A549 (cell line): Measurements from ENCODE around the gene CAB39. TPM values are rescaled to one million over a fixed set of nuclear protein-coding genes. Genes with fewer than 3 reads are reported as not detected.

ENCODE experiments used
- ATAC-seq, 2 experiments: fragments of 200-7000 bp in 1 of 2; fragments of >200 bp in 1 of 2; cut with Nextera tagmentation in 1 of 2; cut with Tn5 transposase in 1 of 2; 3 replicates each; pipeline versions ENCODE4 v1.8.0 to v1.9.1; 2018 to 2020; ENCODE audit warnings: mild to moderate bottlenecking in 1 of 2, moderate library complexity in 1 of 2
- CTCF ChIA-PET: fragments of 300-600 bp; sonication (Branson Sonifier 250); formaldehyde crosslinking; extraction: SDS; loops from one replicate; lab custom pipeline; 2021; ENCODE audit warnings: antibody characterized with exemption, inconsistent platforms; lab: Yijun Ruan, JAX
- POLR2A ChIA-PET: fragments of 350-600 bp; formaldehyde crosslinking; extraction: SDS; loops from one replicate; lab custom pipeline; 2021; ENCODE audit warnings: antibody characterized with exemption, inconsistent platforms; lab: Yijun Ruan, JAX
- DNase-seq, 2 experiments: peaks; one replicate each; pipeline versions ENCODE4 v3.0.0 to v3.0.0-alpha.2; 2011 to 2016; ENCODE audit warnings: low read depth in 1 of 2, low spot score in 1 of 2
- FAIRE-seq: peaks from 2 replicates; lab custom pipeline; 2011; peaks lifted over from hg19 to GRCh38; lab: Jason Lieb, UNC
- H3K27ac ChIP-seq, 2 experiments: fragments of >200 bp; sonication (Bioruptor Twin); formaldehyde crosslinking; 3 replicates each; pipeline ENCODE4 v1.5.1; 2016 to 2017
- H3K4me1 ChIP-seq: fragments of >200 bp; sonication (Bioruptor Twin); formaldehyde crosslinking; 3 replicates; pipeline ENCODE4 v1.6.1; 2016
- H3K4me2 ChIP-seq: fragments of >200 bp; sonication (Bioruptor Twin); formaldehyde crosslinking; 3 replicates; pipeline ENCODE4 v1.6.1; 2016
- H3K4me3 ChIP-seq: fragments of >200 bp; sonication (Bioruptor Twin); formaldehyde crosslinking; 3 replicates; pipeline ENCODE4 v1.5.1; 2016
- H3K9me3 ChIP-seq: fragments of >200 bp; sonication (Bioruptor Twin); formaldehyde crosslinking; 3 replicates; pipeline ENCODE4 v1.6.1; 2016
- BCL3 ChIP-seq: fragments of >200 bp; sonication (Bioruptor Twin); formaldehyde crosslinking; IDR thresholded peaks from 3 replicates; pipeline ENCODE4 v1.6.1; 2016
- FOSB ChIP-seq: fragments of 250-450 bp; sonication (Bioruptor Pico); IDR thresholded peaks from 2 replicates; pipeline ENCODE4 v1.5.0; 2020; ENCODE audit warnings: mild to moderate bottlenecking, moderate library complexity
- FOXS1 ChIP-seq: fragments of 250-450 bp; sonication (Bioruptor Pico); IDR thresholded peaks from 2 replicates; pipeline ENCODE4 v1.5.0; 2020; ENCODE audit warnings: mild to moderate bottlenecking, moderate library complexity
- JUNB ChIP-seq: fragments of >200 bp; sonication (Bioruptor Twin); formaldehyde crosslinking; IDR thresholded peaks from 2 replicates; pipeline ENCODE4 v1.6.1; 2016
- KDM5A ChIP-seq: fragments of 200-600 bp; sonication (generic); IDR thresholded peaks from 2 replicates; pipeline ENCODE4 v1.6.1; 2016; ENCODE audit warnings: antibody characterized with exemption, mild to moderate bottlenecking
- MAZ ChIP-seq: fragments of 150-350 bp; IDR thresholded peaks from 2 replicates; pipeline ENCODE4 v1.6.1; 2014; ENCODE audit warnings: antibody characterized with exemption, low read depth, low read length, borderline replicate concordance
- NFE2L2 ChIP-seq: fragments of 150-350 bp; conservative IDR thresholded peaks from 2 replicates; pipeline ENCODE4 v1.6.1; 2014; ENCODE audit warnings: low read length
- NR3C1 ChIP-seq: fragments of >200 bp; sonication (Bioruptor Twin); formaldehyde crosslinking; IDR thresholded peaks from 3 replicates; pipeline ENCODE4 v1.6.1; 2017
- PHF8 ChIP-seq: fragments of 200-600 bp; sonication (generic); IDR thresholded peaks from 2 replicates; pipeline ENCODE4 v1.6.1; 2016; ENCODE audit warnings: low read depth, mild to moderate bottlenecking, antibody characterized with exemption, moderate library complexity, borderline replicate concordance
- USF2 ChIP-seq: fragments of 450-650 bp; IDR thresholded peaks from 2 replicates; pipeline ENCODE4 v1.6.1; 2014; ENCODE audit warnings: antibody characterized with exemption
- ZFP36 ChIP-seq: fragments of 450-650 bp; IDR thresholded peaks from 2 replicates; pipeline ENCODE4 v1.6.1; 2014; ENCODE audit warnings: borderline replicate concordance; ENCODE audit not compliant: partially characterized antibody
- ZNF302 ChIP-seq: fragments of 250-450 bp; sonication (Bioruptor Pico); IDR thresholded peaks from 2 replicates; pipeline ENCODE4 v1.9.0; 2021; ENCODE audit warnings: inconsistent platforms, mild to moderate bottlenecking, moderate library complexity
- WGBS: methylation state at CpG from one replicate; pipeline ENCODE4 v1.1.6; 2017; ENCODE audit errors: missing lambda C conversion rate; 5-methylcytosine and 5-hydroxymethylcytosine counted together
- polyA plus RNA-seq, 4 experiments: library from polyadenylated mRNA; depleted of rRNA in 3 of 4; stranded (reverse); fragments of >200 nt; fragmentation: RNase III in 1 of 4; extraction: RNeasy Plus Mini Kit Qiagen cat#74134 plus additional on column Dnase treatment in 1 of 4; gene quantifications; 2 replicates in 3 of 4; 3 replicates in 1 of 4; pipeline ENCODE4 v1.2.3, GENCODE V29; 2011 to 2017
- TF ChIP-seq, protein P1 (sequence below): fragments of 250-450 bp; sonication (Bioruptor Pico); IDR thresholded peaks from 2 replicates; pipeline ENCODE4 v1.5.0; 2021; ENCODE audit warnings: mild to moderate bottlenecking, moderate library complexity, borderline replicate concordance
- TF ChIP-seq, protein P2 (sequence below): fragments of 200-600 bp; sonication (generic); IDR thresholded peaks from 2 replicates; pipeline ENCODE4 v1.6.1; 2016; ENCODE audit warnings: antibody characterized with exemption, mild to moderate bottlenecking, moderate library complexity
- TF ChIP-seq, protein P3 (sequence below): fragments of >200 bp; sonication (Bioruptor Twin); formaldehyde crosslinking; IDR thresholded peaks from 3 replicates; pipeline ENCODE4 v1.5.1; 2016

Gene CAB39
- polyA plus RNA-seq, 2 of the 4 experiments (the other 2 are of a cell fraction), result 28.4 to 54.2 TPM

DNA sequence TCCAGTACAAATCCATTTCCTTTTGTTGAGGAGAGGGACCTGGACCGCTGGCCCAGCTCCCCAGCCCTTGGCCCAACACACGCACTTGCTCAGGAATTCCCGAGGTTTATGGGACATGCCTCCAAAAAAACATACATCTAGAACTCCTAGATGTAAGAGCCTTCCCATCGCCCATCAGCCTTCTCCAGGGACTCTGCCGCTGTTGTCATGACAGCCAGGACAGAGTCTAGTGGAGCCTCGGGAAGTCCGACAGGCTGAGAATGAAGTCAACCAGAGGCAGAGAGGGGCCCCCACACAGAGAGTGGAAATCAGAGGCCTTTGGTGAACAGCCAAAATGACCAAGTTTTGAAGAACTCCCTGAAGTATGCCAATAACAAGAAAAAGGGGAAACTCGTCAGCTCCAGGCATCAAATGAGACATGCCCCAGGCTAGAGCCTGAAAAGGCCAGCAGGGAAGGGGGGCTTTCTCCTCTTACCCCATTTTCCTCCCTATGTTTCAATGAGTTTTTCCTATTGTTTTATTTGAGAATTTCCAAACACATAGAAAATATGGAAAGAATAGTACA is 43.2 kb upstream of the CAB39 start:
- FAIRE-seq, result no peak
- POLR2A ChIA-PET, result no interaction called here
- no peak for DNase-seq
- H3K9me3 ChIP-seq, result no peaks in the 10 kb centered on the region
- TF ChIP-seq BCL3 (no peak), KDM5A (no peak)
- TF ChIP-seq, all 56 proteins: peak for 0
- CTCF ChIA-PET, result no interaction called here
- Histone ChIP-seq H3K4me1 (peaks cover 11% of the 10 kb centered on the region), H3K4me2 (no peak overlapping the region), H3K27ac (no peak overlapping the region), H3K4me3 (no peak overlapping the region)
- ATAC-seq, result no peak
- 88% methylated on average over 8 of the region's 8 CpGs for WGBS

GRCh38 chr2:230671117-230671516 is 41.5 kb upstream of the CAB39 start:
- FAIRE-seq (no peak), ATAC-seq (peak in 1 of 2 experiments; percentile 47; a peak in 2 of 6 replicates)
- Histone ChIP-seq H3K4me2 (peak overlapping the region; percentile 52), H3K9me3 (no peaks in the 10 kb centered on the region), H3K4me3 (no peak overlapping the region), H3K4me1 (peaks cover 11% of the 10 kb centered on the region)
- TF ChIP-seq NFE2L2, result no peak
- TF ChIP-seq PHF8, result no peak
- TF ChIP-seq FOSB (CRISPR knock-in tag), result no peak
- no peak for TF ChIP-seq USF2
- TF ChIP-seq, protein P1, sequence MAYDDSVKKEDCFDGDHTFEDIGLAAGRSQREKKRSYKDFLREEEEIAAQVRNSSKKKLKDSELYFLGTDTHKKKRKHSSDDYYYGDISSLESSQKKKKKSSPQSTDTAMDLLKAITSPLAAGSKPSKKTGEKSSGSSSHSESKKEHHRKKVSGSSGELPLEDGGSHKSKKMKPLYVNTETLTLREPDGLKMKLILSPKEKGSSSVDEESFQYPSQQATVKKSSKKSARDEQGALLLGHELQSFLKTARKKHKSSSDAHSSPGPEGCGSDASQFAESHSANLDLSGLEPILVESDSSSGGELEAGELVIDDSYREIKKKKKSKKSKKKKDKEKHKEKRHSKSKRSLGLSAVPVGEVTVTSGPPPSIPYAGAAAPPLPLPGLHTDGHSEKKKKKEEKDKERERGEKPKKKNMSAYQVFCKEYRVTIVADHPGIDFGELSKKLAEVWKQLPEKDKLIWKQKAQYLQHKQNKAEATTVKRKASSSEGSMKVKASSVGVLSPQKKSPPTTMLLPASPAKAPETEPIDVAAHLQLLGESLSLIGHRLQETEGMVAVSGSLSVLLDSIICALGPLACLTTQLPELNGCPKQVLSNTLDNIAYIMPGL, result no peak
- TF ChIP-seq FOXS1 (CRISPR knock-in tag), result no peak
- TF ChIP-seq BCL3, result no peak
- no peak for TF ChIP-seq KDM5A
- TF ChIP-seq JUNB, result no peak
- TF ChIP-seq, protein P2, sequence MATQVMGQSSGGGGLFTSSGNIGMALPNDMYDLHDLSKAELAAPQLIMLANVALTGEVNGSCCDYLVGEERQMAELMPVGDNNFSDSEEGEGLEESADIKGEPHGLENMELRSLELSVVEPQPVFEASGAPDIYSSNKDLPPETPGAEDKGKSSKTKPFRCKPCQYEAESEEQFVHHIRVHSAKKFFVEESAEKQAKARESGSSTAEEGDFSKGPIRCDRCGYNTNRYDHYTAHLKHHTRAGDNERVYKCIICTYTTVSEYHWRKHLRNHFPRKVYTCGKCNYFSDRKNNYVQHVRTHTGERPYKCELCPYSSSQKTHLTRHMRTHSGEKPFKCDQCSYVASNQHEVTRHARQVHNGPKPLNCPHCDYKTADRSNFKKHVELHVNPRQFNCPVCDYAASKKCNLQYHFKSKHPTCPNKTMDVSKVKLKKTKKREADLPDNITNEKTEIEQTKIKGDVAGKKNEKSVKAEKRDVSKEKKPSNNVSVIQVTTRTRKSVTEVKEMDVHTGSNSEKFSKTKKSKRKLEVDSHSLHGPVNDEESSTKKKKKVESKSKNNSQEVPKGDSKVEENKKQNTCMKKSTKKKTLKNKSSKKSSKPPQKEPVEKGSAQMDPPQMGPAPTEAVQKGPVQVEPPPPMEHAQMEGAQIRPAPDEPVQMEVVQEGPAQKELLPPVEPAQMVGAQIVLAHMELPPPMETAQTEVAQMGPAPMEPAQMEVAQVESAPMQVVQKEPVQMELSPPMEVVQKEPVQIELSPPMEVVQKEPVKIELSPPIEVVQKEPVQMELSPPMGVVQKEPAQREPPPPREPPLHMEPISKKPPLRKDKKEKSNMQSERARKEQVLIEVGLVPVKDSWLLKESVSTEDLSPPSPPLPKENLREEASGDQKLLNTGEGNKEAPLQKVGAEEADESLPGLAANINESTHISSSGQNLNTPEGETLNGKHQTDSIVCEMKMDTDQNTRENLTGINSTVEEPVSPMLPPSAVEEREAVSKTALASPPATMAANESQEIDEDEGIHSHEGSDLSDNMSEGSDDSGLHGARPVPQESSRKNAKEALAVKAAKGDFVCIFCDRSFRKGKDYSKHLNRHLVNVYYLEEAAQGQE, result no peak
- TF ChIP-seq, protein P3, sequence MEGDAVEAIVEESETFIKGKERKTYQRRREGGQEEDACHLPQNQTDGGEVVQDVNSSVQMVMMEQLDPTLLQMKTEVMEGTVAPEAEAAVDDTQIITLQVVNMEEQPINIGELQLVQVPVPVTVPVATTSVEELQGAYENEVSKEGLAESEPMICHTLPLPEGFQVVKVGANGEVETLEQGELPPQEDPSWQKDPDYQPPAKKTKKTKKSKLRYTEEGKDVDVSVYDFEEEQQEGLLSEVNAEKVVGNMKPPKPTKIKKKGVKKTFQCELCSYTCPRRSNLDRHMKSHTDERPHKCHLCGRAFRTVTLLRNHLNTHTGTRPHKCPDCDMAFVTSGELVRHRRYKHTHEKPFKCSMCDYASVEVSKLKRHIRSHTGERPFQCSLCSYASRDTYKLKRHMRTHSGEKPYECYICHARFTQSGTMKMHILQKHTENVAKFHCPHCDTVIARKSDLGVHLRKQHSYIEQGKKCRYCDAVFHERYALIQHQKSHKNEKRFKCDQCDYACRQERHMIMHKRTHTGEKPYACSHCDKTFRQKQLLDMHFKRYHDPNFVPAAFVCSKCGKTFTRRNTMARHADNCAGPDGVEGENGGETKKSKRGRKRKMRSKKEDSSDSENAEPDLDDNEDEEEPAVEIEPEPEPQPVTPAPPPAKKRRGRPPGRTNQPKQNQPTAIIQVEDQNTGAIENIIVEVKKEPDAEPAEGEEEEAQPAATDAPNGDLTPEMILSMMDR, result no peak
- TF ChIP-seq MAZ, result no peak
- TF ChIP-seq NR3C1, result no peak
- TF ChIP-seq ZFP36, result no peak
- TF ChIP-seq ZNF302, result no peak
- TF ChIP-seq, all 56 proteins: peak for 0
- POLR2A ChIA-PET, result no interaction called here
- DNase-seq, result no peak
- H3K27ac ChIP-seq, result 0 out of 6 replicates have a peak overlapping the region, but pooled peaks of 1 of the 2 experiments have one; percentile 25
- WGBS, result 25% methylated on average over 4 of the region's 4 CpGs
- CTCF ChIA-PET, result interaction anchor here (0.6 kb wide), 1 partner anchor 590 kb away, joined by 3 read pairs; no protein-coding TSS in a partner anchor
